Smooth muscle cell (in vitro differentiated cells): ENCODE results near the gene C9. TPM values are rescaled to one million over a fixed set of nuclear protein-coding genes. Genes with fewer than 3 reads are reported as not detected.

Experiments used
- DNase-seq: peaks from one replicate; lab custom pipeline; 2025; ENCODE audit not compliant: unreplicated experiment; lab: John Stamatoyannopoulos, UW
- H2AFZ ChIP-seq: fragments of 200-600 bp; sonication (generic); 2 replicates; pipeline ENCODE4 v1.6.0; 2016; ENCODE audit warnings: antibody characterized with exemption, low read depth, mild to moderate bottlenecking
- H3F3A ChIP-seq: fragments of 200-600 bp; sonication (generic); 2 replicates; pipeline ENCODE4 v1.6.0; 2017; ENCODE audit warnings: antibody characterized with exemption, low read depth
- H3K27ac ChIP-seq: fragments of 200-600 bp; sonication (generic); 2 replicates; pipeline ENCODE4 v1.5.1; 2016; ENCODE audit warnings: low read depth, mild to moderate bottlenecking
- H3K27me3 ChIP-seq: fragments of 200-600 bp; sonication (generic); 2 replicates; pipeline ENCODE4 v1.6.1; 2016; ENCODE audit warnings: low read depth, mild to moderate bottlenecking
- H3K36me3 ChIP-seq: fragments of 200-600 bp; sonication (generic); 2 replicates; pipeline ENCODE4 v1.5.1; 2016; ENCODE audit warnings: low read depth
- H3K4me1 ChIP-seq: fragments of 200-600 bp; sonication (generic); 2 replicates; pipeline ENCODE4 v1.5.1; 2016; ENCODE audit warnings: low read depth
- H3K4me2 ChIP-seq: fragments of 200-600 bp; sonication (generic); 2 replicates; pipeline ENCODE4 v1.6.0; 2016; ENCODE audit warnings: mild to moderate bottlenecking
- H3K4me3 ChIP-seq: fragments of 200-600 bp; sonication (generic); 2 replicates; pipeline ENCODE4 v1.5.1; 2016; ENCODE audit warnings: mild to moderate bottlenecking
- H3K79me2 ChIP-seq: fragments of 200-600 bp; sonication (generic); 2 replicates; pipeline ENCODE4 v1.6.0; 2016; ENCODE audit warnings: low read depth, mild to moderate bottlenecking
- H3K9ac ChIP-seq: fragments of 200-600 bp; sonication (generic); 2 replicates; pipeline ENCODE4 v1.6.0; 2016; ENCODE audit warnings: low read depth
- H3K9me3 ChIP-seq: fragments of 200-600 bp; sonication (generic); replicated peaks from 2 replicates; pipeline ENCODE4 v1.5.1; 2016; ENCODE audit warnings: low read depth
- H4K20me1 ChIP-seq: fragments of 200-600 bp; sonication (generic); 2 replicates; pipeline ENCODE4 v1.6.0; 2016; ENCODE audit warnings: low read depth
- CTCF ChIP-seq: fragments of 200-600 bp; sonication (generic); IDR thresholded peaks from 2 replicates; pipeline ENCODE4 v1.5.1; 2017; ENCODE audit warnings: borderline replicate concordance, mild to moderate bottlenecking, antibody characterized with exemption; ENCODE audit not compliant: insufficient read depth, poor library complexity, severe bottlenecking
- WGBS: methylation state at CpG from one replicate; pipeline ENCODE4 v1.1.7; 2016; ENCODE audit warnings: low lambda C conversion rate; 5-methylcytosine and 5-hydroxymethylcytosine counted together
- polyA plus RNA-seq: library from polyadenylated mRNA; unstranded; fragments of >200 nt; fragmentation: Nextera tagmentation; extraction: Ambion mirVana; gene quantifications from 2 replicates; pipeline ENCODE4 v1.2.1, GENCODE V29; 2016
- total RNA-seq: library from RNA; depleted of rRNA; stranded (reverse); fragments of >200 nt; gene quantifications from 2 replicates; pipeline ENCODE4 v1.2.3, GENCODE V29; 2014

C9 gene
- total and polyA plus RNA-seq, 2 experiments from 2014 or later = not detected

DNA sequence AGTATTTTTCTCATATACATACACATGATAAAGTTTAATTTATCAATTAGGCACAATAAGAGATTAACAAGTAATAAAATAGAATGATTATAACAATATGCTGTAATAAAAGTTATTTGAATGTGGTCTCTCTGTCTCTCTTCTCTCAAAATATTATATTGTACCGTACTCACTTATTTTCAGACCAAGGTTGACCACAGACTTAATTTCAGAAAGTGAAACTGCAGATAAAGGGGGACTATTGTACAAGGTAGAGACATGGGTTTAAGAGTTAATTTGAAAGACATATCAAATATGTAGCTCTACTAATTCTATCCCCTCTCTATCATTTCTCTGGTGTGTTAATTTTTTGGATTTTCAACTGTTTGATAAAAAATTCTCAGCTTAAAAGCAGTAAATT, 20.0 kb upstream of the C9 start:
- Histone ChIP-seq H3K36me3 (peaks cover 30% of the 10 kb centered on the region), H3K27ac (no peak overlapping the region), H2AFZ (no peak overlapping the region), H3K9me3 (no peaks in the 10 kb centered on the region), H3K27me3 (no peaks in the 10 kb centered on the region), H3K4me3 (no peak overlapping the region), H3K4me2 (no peak overlapping the region), H4K20me1 (no peaks in the 10 kb centered on the region), H3K4me1 (no peaks in the 10 kb centered on the region), H3F3A (no peaks in the 10 kb centered on the region), H3K9ac (no peak overlapping the region), H3K79me2 (no peaks in the 10 kb centered on the region)
- no peak for TF ChIP-seq CTCF
- WGBS = 100% methylated on average over 1 of the region's 1 CpG
- DNase-seq = no peak

DNA sequence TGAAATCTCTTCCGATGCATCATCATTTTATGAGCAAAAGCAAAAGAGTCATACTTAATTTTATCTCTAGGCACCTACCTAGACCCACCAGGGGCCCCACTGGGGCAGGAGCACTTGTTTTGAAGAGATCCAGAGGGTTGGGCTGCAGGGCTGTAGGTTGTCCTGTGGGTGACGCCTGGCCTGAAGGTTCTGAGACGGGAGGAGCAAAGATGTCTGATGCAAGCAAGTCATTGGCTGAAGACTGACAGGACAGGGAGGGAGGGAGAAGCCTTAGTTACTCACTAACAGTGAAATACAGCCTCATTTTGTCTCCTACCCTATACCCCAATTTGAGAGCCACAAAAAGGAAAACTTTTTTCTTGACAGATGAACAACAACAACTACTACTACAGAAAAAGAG, 17.1 kb upstream of the C9 start:
- Histone ChIP-seq H3K4me1 (no peaks in the 10 kb centered on the region), H3K9ac (no peak overlapping the region), H3K36me3 (peaks cover 25% of the 10 kb centered on the region), H3F3A (no peaks in the 10 kb centered on the region), H4K20me1 (no peaks in the 10 kb centered on the region), H3K27me3 (no peaks in the 10 kb centered on the region), H3K9me3 (no peaks in the 10 kb centered on the region), H3K27ac (no peak overlapping the region), H3K4me3 (no peak overlapping the region), H3K79me2 (no peaks in the 10 kb centered on the region), H2AFZ (no peak overlapping the region), H3K4me2 (no peak overlapping the region)
- 90% methylated on average over 3 of the region's 3 CpGs for WGBS
- no peak for TF ChIP-seq CTCF
- no peak for DNase-seq

DNA sequence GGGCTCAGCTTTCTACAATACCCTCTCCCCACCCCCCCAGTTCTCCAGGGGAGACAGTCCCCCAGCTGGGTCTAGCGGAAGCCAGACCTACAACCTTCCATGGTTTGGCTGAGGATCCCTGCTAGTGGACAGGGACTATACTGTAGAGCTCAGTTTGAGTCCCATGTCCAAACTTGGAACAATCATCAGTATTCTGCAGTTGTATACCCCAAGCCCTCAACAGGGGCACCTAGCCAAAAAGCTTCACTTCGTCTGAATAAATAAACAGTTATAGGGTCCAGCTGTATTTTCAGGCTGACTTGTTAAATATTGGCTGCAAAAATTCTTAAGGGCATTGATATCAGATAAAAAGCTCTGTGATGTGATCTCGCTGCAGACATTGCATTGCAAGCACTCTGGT, 15.4 kb upstream of the C9 start:
- Histone ChIP-seq H3K27ac (no peak overlapping the region), H3K27me3 (no peaks in the 10 kb centered on the region), H4K20me1 (peaks cover 4% of the 10 kb centered on the region), H3K36me3 (peaks cover 28% of the 10 kb centered on the region), H2AFZ (no peak overlapping the region), H3K4me2 (no peak overlapping the region), H3K9me3 (no peaks in the 10 kb centered on the region), H3K4me1 (no peaks in the 10 kb centered on the region), H3F3A (no peaks in the 10 kb centered on the region), H3K9ac (no peak overlapping the region), H3K79me2 (no peaks in the 10 kb centered on the region), H3K4me3 (no peak overlapping the region)
- TF ChIP-seq CTCF = no peak
- WGBS = 100% methylated on average over 3 of the region's 3 CpGs
- DNase-seq = no peak

DNA sequence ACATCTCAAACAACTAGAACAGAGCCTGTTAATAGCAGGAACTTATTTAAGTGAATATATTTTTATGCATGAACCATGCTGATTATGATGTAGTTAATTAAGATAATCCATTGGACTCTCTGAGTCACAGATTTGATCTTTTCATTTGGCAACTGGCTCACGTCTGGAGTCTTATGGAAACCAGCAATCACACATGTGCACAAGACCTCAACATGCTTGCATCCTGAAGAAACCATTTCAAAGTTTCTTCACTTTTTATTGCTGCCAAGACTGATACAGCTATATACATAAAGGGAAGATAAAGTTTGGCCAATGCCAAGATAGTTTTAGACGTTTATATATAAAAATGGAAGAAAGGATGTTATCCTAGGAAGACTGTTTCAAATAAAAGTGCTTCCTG, 13.3 kb upstream of the C9 start:
- no peaks in the 10 kb centered on the region for H3F3A ChIP-seq
- no peak for TF ChIP-seq CTCF
- no peaks in the 10 kb centered on the region for H3K4me1 ChIP-seq
- no peak overlapping the region for H3K9ac ChIP-seq
- no peaks in the 10 kb centered on the region for H3K79me2 ChIP-seq
- peaks cover 4% of the 10 kb centered on the region for H4K20me1 ChIP-seq
- H2AFZ ChIP-seq = no peak overlapping the region
- no peak overlapping the region for H3K4me3 ChIP-seq
- WGBS = 51% methylated on average over 2 of the region's 2 CpGs
- H3K27ac ChIP-seq = no peak overlapping the region
- peaks cover 18% of the 10 kb centered on the region for H3K36me3 ChIP-seq
- no peak for DNase-seq
- no peaks in the 10 kb centered on the region for H3K27me3 ChIP-seq
- H3K9me3 ChIP-seq = no peaks in the 10 kb centered on the region
- H3K4me2 ChIP-seq = no peak overlapping the region
